GM12874 (cell line): Measurements from ENCODE around the gene GRHL3.

Experiments used
- TF ChIP-seq, protein P1 (sequence below): IDR thresholded peaks from 2 replicates; pipeline ENCODE4 v1.5.1; 2011; ENCODE audit warnings: low read depth, mild to moderate bottlenecking, control low read depth, low read length, moderate library complexity; ENCODE audit not compliant: insufficient read depth

Gene GRHL3

DNA sequence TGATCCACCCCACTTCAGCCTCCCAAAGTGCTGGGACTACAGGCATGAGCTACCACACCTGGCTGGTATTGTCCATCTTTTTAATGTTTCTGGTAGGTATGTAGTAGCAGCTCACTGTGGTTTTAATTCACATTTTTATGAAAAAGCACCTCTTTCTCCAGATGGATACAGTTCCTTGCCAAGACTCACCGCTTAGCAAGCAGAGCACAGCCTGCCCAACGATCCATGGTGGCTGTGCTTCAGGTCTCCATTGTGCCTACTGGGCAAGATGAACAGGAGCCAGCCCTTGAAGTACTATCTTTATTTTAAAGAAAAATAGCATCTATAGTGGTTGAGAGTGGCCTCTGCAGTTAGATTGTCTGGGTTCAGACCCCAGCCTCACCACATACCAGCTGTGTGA is 37.6 kb upstream of the GRHL3 start:
- TF ChIP-seq, protein P1, sequence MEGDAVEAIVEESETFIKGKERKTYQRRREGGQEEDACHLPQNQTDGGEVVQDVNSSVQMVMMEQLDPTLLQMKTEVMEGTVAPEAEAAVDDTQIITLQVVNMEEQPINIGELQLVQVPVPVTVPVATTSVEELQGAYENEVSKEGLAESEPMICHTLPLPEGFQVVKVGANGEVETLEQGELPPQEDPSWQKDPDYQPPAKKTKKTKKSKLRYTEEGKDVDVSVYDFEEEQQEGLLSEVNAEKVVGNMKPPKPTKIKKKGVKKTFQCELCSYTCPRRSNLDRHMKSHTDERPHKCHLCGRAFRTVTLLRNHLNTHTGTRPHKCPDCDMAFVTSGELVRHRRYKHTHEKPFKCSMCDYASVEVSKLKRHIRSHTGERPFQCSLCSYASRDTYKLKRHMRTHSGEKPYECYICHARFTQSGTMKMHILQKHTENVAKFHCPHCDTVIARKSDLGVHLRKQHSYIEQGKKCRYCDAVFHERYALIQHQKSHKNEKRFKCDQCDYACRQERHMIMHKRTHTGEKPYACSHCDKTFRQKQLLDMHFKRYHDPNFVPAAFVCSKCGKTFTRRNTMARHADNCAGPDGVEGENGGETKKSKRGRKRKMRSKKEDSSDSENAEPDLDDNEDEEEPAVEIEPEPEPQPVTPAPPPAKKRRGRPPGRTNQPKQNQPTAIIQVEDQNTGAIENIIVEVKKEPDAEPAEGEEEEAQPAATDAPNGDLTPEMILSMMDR = no peak

DNA sequence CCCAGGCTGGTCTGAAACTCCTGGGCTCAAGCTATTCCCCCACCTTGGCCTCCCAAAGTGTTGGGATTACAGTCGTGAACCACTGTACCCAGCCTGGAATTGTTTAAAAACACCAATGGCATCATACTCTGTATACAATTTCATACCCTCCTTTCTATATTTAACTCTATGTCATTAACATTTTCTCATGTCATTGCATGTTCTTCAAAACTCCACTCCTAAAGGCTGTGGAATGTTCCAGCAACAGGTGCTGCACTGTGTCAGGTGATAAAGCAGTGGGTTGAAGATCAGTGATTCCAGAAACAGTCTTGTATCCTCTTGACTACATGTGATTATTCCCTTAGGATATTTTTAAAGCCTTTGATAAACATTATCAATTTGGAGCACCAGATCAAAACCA is 36.7 kb upstream of the GRHL3 start:
- TF ChIP-seq, protein P1 = no peak

DNA sequence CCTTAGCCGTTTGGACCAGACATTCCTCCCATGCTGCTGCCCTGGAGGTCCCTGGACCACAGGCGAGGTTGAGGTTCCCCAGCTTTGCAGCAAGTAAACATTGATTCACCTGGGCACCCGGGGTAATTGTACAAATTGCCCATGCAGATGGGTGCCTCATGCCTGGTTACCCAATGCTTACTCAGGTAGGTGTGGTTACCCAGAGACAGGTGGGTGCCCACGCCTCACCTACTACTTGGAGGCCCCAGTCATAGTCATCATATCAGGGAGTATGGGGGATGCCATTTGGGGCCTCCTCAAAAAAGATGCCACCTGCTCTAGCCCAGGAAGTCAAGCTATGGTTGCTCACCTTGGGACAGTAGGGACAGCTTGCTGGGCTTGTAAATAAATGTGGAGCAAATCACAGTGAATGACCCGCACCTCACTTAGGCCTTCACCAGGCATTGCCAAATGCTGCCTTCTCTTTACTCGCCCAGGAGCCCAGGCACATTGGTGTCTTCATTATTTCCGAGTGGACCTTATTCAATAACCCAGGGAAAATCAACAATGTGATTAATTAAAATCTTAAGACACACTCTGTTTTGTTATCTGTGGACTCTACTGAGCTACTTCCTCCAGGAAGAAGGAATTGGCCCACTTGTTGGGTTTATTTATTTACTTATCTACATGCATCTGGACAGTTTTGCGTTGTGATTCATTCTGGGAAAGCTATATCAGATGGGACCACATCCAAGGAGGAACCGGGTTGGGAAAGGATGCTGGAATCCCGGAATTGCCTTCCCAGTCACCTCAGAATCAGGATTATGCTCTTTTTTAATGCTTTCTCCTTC is 35.6 kb upstream of the GRHL3 start:
- TF ChIP-seq, protein P1 = no peak

DNA sequence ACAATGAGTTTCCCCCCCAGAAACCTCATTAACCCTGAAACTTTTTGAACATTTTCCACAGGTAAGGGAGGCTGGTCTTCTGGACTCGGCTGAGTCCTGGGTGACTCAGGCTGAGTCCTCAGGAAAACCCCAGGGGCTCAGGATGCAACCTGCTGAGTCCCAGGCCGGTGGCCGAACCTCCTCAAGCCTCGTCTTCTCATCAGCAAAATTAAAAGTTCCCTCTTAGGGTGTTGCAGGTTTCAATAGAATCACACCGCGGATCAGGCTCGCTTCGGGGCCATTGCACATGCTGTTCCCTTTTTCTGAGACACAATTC is 35.0 kb upstream of the GRHL3 start:
- TF ChIP-seq, protein P1 = no peak

DNA sequence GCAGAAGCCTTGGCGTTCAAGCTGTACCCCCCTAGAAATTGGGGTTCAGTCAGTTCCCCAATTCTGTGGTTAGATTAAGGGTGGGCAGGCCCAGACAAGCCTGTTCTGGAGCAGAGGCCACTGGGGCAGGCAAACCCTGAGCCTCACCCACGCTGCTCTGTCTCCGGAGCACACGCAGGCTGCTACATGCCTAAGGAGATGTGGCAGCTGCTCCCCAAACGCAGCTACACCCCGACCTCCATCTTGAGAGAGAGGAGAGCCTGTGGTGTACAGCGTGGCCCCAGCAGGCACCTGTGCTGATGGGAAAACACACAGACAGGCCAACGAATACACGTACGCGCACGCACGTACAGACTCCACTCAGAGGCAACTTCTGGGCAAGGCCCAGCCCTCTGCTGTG is 33.9 kb upstream of the GRHL3 start:
- TF ChIP-seq, protein P1 = no peak

DNA sequence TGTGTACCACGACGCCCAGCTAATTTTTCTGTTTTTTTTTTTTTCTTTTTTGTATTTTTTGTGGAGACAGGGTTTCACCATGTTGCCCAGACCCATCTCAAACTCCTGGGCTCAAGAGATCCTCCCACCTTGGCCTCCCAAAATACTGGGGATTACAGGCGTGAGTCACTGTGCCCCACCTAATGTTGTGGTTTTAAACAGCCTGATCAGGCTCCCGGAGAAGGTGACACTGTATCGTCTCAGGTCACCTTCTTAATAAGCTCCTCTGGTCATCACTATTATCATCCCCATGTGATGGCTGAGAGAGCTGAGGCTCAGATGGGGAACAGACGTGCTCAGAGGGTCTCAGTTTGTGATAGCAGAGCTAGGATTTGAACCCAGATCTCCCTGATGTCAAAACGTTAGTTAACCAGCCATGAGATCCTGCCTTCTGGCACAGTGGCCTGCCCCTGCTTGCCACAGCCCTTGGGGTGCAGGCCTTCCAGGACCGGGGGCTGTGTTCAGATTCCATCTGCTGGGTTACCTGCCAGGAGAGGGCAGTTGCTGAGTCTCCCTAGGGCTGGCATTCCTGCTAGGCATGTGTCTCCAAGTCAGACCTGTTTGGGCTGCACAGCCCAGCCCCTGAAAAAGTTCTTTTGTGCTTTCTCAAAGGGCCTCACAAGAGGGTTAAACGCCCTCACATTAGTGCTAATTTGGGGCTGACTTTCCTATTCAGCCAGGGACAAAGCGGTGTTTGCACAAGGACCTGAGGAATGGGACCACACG is 32.7 kb upstream of the GRHL3 start:
- TF ChIP-seq, protein P1 = no peak

DNA sequence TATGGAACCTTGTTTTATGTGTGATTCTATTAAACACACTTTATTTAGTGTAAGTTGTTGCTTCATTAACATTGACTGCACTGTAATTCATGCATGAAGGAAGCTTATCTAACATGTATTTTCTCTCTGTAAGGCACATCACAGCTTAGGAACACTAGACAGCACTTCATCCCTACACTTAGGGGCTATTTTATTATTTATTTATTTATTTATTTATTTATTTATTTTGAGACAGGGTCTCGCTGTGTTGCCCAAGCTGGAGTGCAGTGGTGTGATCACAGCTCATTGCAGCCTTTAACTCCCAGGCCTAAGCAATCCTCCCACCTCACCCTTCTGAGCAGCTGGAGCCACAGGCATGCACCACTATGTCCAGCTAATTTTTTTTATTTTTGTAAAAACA is 30.7 kb upstream of the GRHL3 start:
- TF ChIP-seq, protein P1 = no peak
